Colon (tissue), 2 donors: ENCODE results near the gene DDX52.
"Not testable (repeated sequence)": the region's sequence is repeated elsewhere in the genome, so short reads cannot be mapped to it uniquely, and the experiment has no call there.

Experiments
- FAIRE-seq: peaks from 2 replicates; lab custom pipeline; 2012; peaks lifted over from hg19 to GRCh38; lab: Jason Lieb, UNC
- donor health status: control.
- donor health status: control.

Gene DDX52

GRCh38 chr17:37651849-37652248 is 8.6 kb upstream of the DDX52 start:
- no peak for FAIRE-seq

GRCh38 chr17:37650419-37651003 is 7.3 kb upstream of the DDX52 start:
- no peak for FAIRE-seq

- no peak for FAIRE-seq
These were observed 5.3 kb upstream of the DDX52 start for GRCh38 chr17:37648555-37648954.

- no peak for FAIRE-seq
These were observed 4.6 kb upstream of the DDX52 start for GRCh38 chr17:37647856-37648255.

GRCh38 chr17:37643869-37644268 is 623 bp upstream of the DDX52 start:
- no peak for FAIRE-seq

GRCh38 chr17:37642681-37643080 is 565 bp downstream of the DDX52 start:
- FAIRE-seq: no peak

- FAIRE-seq: no peak
These were observed 3.2 kb downstream of the DDX52 start for GRCh38 chr17:37640015-37640414.

GRCh38 chr17:37637956-37638355 is 5.3 kb downstream of the DDX52 start:
- no peak for FAIRE-seq

GRCh38 chr17:37616430-37616829 is 26.8 kb downstream of the DDX52 start:
- FAIRE-seq: not testable (repeated sequence)

- FAIRE-seq: no peak
These were observed 28.4 kb downstream of the DDX52 start for GRCh38 chr17:37614823-37615222.

GRCh38 chr17:37614391-37614790 is 28.9 kb downstream of the DDX52 start:
- FAIRE-seq: no peak

- no peak for FAIRE-seq
These were observed 32.3 kb downstream of the DDX52 start for GRCh38 chr17:37610971-37611370.

GRCh38 chr17:37610041-37610420 is 33.2 kb downstream of the DDX52 start:
- FAIRE-seq: not testable (repeated sequence)

- FAIRE-seq: no peak
These were observed 33.8 kb downstream of the DDX52 start, which contains the start of gene SYNRG for GRCh38 chr17:37609170-37610040. TSS of gene SYNRG (minus strand) at chr17:37609418. CDS start at chr17:37609355, 63 bp downstream.

GRCh38 chr17:37608351-37609169 is 34.7 kb downstream of the DDX52 start:
- no peak for FAIRE-seq

GRCh38 chr17:37607637-37608331 is 35.5 kb downstream of the DDX52 start:
- FAIRE-seq: no peak

- FAIRE-seq: no peak
These were observed 37.3 kb downstream of the DDX52 start for GRCh38 chr17:37605813-37606505.

GRCh38 chr17:37605081-37605480 is 38.2 kb downstream of the DDX52 start:
- FAIRE-seq: no peak

- FAIRE-seq: no peak
These were observed 38.7 kb downstream of the DDX52 start for GRCh38 chr17:37604556-37604955.

- FAIRE-seq: no peak
These were observed 45.1 kb downstream of the DDX52 start for GRCh38 chr17:37598145-37598544.

GRCh38 chr17:37592291-37592690 is 51.0 kb downstream of the DDX52 start:
- no peak for FAIRE-seq

- no peak for FAIRE-seq
These were observed 58.2 kb downstream of the DDX52 start for GRCh38 chr17:37585066-37585465.
